SKM-1 treated with dmso at 0.1 percent for 144 hours (cell line): ENCODE data around the gene ZDHHC12.

Experiments
- DNase-seq: peaks from one replicate; lab custom pipeline; 2025; ENCODE audit not compliant: unreplicated experiment; lab: John Stamatoyannopoulos, UW

The ZDHHC12 gene, protein sequence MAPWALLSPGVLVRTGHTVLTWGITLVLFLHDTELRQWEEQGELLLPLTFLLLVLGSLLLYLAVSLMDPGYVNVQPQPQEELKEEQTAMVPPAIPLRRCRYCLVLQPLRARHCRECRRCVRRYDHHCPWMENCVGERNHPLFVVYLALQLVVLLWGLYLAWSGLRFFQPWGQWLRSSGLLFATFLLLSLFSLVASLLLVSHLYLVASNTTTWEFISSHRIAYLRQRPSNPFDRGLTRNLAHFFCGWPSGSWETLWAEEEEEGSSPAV

DNA sequence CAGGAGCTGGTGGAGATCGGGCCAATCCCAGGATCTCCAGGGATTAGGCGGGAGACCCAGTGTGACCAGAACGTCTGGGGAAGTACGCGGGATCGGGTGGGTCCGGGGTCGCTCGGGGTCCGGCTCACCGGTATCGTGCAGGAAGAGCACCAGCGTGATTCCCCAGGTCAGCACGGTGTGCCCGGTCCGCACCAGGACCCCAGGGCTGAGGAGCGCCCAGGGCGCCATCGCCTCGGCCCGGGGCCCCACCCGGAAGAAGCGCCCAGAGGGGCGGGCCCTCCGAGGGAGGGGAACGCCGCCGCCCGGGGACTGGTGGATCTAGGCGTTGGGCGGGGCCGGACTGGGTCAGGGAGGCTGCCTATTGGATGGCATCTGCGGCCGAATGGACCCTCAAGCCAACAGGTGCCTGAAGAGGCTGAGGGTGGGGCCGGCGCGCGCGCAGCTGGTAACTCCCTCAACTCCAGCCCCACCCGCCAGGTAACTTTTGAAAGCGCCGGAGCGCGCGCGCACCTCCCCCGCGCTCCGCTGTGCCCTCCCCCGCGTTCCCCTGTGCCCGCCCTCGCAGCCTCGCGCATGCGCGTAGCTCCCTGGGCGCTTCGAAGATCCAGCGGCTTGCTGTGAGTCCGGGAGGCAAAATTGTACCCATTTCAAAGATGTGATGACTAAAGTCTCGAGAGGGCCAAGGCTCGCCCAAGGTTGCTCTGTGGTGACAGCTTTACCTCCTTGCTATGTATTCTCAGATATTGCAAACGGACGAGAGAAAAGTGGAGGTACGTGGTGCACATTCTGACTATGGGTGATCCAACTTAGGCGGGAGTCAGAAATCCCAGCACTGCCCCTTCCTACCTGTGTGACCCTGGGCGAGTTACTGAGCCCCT, at the start of gene ZDHHC12:
Gene ZDHHC12 (minus strand): TSS at position 262 of the 878 bp plus-strand sequence. CDS start 34 bp downstream, at position 228.
- DNase-seq, result peak; percentile 98

DNA sequence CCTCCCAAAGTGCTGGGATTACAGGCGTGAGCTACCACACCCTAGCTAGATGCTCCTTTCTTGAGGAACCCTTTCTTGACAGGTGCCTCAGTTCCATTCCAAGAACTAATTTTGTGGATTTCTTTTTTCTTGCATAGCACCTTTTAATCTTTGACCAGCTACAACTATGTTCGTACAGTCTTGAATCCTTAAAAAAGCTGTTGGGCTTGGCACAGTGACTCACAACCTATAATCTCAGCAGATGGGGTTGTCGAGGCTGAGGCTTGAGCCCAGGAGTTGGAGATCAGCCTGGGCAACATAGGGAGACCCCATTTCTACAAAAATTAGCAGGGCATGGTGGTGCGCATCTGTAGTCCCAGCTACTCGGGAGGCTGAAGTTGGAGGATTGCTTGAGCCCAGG, 49.1 kb upstream of the ZDHHC12 start:
- no peak for DNase-seq

DNA sequence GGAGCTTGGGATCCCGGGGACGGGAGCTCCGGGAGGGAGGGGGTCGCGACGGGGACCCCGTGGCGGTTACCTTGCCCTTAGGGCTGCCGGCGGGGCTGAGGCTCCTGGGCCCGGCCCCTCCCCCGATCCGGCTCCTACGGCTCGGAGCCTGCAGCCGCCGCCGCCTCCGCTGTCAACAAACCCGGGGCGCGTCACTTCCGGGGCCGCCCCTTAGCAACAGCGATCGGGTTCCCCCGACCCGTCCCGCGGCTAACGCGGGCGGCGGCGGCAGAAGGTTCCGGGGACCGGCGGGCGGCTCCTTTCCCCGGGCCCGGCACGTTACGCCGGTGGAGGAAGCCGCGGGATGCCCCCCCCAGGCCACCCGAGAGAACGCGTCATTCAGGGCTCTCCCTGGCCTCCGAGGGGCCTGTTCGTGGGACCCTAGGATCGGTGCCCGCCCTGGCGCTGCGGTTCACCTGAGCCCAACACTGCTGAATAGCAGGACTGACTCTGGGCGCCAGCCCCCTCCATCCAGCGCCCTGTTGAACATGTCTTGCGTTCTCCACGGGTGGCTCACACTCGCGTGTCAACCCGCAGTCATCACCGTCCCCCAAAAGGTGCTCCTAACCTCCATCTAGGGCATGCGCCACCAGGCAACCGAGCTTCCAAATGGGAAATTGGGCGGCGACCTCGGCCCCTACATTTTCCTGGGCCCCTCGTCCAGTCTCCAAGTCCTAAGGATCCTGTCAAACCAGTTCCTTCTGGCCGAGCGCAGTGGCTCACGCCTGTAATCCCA, 48.0 kb upstream of the ZDHHC12 start, which contains the start of gene ZER1:
Gene ZER1 (minus strand): TSS at position 183 of the 775 bp plus-strand sequence. CDS start 16,362 bp downstream, outside the sequence.
- peak; percentile 77 for DNase-seq

DNA sequence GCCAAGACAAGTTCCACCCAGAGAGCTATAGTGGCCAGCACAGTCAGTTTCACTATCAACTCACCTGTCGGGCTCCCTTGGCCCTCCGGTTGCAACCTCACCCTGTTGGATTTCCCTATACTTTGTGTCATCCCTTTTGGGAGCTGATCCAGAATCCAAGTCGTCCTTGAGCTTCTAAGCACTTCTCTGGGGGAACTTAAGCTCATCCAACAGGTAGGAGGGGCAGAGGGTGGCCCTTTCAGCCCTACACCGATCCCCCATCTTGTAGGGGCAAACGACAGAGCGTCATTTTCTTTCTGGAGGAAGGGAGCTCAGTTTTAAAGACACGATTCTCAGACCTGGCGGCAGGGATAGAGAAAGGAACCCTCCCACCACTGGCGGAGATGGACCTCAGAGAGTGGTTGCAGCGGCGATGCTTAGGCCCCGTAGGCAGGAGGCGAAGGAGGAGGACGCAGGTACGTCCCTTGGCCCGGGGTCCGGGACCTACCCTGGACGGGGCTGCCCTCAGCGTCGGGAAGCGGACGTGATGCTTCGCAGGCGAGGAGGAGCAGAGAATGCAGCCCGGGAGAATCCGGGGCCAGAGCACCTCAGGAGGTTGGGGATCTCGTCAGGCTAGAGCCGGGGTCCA, 47.3 kb upstream of the ZDHHC12 start:
- DNase-seq, result no peak

DNA sequence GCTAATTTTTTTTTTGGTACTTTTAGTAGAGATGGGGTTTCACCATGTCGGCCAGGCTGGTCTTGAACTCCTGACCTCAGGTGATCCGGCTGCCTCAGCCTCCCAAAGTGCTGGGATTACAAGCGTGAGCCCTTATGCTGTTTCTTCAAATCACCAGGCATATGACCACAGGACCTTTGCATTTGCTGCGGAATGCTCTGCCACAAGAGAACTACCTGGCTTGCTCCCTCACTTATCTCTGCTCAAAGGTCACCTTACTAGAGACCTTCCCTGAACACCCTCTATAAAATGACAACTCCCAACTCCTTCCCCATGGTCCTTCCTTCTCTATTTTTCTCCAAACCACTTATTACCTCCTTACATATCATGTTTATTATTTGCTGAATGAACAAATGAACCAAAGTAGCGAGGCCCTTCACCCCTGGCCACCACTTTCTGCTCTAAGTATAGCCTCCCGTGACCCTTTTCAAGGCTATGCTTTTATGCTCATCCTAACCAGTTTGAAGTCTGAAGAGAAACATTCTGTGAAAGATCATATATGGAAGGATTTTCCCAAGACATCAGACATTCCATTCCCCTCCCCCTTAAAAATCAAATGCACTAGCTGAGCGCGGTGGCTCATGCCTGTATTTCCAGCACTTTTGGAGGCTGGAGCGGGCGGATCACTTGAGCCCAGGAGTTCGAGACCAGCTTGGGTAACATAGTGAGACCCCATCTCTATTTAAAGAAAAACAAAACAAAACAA, 46.5 kb upstream of the ZDHHC12 start:
- DNase-seq, result no peak

DNA sequence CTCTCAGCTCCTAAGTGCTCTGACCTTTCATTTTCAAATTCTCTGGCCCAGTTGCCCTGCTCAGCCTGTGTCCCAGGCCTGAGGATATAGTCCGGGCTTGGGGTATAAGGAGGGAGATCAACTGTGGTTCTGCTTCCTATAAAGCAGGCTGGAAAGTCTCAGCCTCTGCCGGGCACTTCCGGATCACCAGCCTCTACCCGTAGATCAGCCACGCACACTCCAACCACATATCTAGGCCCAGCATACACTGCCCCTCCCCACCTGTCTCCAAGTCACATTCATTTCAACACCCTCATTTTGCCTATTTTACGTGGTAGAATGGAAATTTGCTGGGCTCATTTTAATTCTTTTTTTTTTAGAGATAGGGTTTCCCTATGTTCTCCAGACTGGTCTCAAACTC, 44.7 kb upstream of the ZDHHC12 start:
- DNase-seq, result no peak

DNA sequence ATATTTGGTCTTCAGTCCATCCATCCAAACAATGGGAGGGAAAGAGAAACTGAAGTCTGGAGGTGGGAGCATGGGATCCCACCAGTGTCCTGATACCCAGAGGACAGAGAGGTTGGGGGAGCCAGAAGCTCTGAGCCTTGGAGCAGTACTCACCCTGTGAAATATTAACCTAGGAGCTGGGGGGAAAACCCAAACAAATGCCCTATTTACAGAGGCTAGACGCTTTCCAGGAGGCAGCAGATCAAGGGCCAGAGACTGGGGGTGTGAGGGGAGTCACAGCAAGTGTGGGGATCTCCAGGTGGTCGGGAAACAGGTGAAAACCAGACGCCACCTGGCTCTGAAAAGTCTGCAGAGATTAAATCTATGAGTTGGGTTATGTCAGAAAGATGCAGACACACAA, 41.6 kb upstream of the ZDHHC12 start:
- no peak for DNase-seq

DNA sequence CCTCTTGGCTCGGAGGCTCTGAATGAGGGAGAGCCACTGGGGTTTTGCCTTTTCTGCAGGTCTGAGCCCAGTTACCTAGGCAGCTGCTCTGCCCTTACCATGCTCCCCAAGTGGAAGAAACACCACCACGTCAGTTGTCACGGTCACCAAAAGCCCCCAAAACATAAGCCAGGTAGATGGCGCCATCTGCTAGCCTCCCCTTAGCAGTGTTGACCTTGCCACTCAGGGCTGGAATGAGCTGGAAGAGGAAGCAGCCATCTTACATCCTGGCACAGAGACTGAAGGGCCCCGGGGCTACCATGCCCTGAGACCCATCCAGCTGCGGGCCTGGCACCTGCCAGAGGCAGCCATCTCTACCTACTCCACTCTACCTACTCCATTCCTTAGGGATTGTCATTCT, 40.4 kb upstream of the ZDHHC12 start:
- no peak for DNase-seq

DNA sequence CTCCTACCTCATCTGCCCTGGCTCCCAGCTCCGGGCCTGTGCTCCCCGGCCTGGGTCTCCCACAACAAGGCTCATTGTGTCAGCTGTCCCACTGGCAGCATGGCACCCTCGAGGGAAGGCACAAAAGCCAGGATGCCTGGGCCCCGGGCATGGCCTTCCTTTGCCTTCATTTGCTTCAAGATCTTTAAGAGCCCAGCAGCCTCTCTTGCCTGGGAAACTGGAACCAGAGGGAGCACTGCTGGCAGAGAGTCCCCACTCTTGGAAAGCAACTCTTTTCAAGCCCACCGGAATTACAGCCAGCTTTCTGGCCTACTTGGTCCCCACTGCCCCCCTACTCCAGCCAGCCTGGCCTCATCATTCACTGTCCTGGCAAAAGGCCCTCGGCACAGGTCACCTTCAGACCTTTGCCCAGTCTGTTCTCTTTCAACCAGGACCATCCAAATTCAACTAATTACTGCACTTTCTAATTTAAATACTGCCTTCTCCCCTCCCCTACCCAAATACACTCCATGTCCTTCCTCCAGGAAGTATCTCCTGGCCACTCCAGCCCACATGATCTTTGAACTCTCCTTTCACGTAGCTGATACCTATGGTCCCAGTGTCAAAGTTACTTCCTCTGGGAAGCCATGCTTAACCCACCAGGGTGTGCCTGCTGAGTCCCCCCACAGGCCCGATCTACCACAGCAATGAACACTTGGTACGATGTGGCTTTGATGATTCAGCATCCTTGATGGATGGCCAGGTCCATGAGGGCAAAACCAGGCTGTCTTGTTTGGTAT, 38.9 kb upstream of the ZDHHC12 start:
- DNase-seq, result no peak

DNA sequence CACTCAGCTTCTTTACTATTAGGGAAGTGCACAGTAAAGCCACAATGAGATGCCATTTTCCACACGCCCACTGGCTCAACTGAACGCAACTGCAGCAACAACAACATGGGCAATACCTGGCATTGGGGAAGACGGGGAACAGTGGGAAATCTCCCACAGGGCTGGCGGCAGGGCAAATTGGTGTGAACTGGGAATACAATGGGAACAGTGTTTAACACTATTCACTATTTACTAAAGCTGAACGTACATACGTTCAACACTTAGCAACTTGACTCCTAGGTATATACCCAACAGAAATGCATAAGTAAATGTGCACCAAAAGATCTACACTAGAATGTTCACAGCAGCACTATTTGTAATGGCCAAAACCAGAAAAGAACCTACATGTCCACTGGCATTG, 33.7 kb upstream of the ZDHHC12 start:
- no peak for DNase-seq

DNA sequence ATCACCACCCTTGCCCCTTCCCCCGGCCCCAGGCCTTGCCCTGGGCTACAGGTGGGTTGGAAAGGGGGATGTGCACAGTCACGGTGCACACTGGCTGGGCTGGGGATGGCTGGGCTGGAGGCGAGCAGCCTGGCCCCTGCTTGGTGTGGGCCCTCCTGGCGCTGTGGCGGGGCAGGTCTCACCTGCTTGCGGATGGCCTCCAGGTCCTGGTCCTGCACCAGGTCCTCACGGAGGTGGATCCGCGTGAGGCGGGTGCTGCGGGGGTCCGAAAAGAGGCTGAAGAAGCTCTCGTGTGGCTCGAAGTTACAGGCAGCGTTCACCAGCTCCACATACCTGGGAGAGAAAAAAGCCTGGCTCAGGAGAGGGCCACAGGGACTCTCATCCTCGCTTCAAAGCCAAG, 29.7 kb upstream of the ZDHHC12 start:
- no peak for DNase-seq

DNA sequence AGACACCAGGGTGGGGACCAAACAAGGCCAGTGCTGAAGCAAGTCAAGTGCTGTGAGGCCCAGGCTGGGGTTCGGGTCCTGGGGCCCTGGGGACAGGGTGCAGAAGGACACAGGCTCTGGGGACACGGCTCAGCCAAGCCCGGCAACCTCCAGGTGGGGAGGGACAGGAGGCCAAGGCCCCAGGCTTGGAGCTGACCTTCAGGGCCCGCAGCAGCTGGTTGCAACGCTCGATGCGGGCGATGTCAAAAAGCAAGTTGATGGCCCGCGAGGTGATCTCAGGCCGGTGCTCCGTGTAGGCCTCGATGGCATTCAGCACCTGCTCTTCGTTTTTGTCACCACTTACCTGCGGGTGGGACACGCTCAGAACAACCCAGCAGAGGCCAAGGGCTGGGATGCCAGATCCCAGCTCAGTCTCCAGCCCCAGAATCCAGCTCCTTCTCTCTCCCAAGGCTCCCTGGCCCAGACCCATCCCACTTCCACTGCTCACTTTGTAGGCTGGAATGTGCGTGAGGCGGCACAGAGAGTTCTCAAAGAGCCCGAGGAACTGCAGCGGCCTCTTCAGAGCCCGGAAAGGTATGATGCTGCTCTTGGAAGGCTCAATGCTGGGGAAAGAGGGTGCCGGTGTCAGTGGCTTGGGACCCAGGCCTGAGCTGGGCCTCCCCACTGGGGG, 27.1 kb upstream of the ZDHHC12 start:
- DNase-seq, result no peak

DNA sequence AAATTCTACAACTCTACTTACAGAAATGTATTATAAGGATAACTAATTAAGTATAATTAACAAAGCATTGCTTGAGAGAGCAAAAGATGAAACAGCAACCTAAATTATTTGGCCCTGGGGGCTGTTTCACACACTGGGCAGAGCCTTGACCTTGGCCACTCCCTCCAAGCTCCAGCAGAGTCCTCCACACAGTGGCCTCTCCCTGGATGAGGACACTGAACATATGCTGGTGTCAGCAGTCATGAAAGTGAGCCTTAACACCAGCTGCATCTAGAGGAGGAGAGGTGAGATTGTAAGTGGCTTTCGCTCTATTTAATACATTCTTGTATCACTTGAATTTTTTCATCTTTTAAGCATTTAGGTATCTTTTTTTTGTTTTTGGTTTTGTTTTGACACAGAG, 23.3 kb upstream of the ZDHHC12 start:
- DNase-seq, result no peak

DNA sequence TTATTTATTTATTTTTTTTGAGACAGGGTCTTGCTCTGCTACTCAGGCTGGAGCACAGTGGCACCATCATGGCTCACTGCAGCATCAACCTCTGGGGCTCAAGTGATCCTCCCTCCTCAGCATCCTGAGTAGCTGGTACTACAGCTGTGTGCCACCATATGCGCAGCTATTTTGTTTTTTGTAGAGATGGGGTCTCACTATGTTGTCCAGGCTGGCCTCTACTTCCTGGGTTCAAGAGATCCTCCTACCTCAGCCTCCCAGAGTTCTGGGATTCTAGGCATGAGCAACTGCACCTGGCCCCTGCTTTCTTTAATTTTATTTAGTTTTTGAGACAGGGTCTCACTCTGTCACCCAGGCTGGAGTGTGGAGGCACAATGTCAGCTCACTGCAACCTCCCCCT, 19.5 kb upstream of the ZDHHC12 start:
- DNase-seq, result no peak

DNA sequence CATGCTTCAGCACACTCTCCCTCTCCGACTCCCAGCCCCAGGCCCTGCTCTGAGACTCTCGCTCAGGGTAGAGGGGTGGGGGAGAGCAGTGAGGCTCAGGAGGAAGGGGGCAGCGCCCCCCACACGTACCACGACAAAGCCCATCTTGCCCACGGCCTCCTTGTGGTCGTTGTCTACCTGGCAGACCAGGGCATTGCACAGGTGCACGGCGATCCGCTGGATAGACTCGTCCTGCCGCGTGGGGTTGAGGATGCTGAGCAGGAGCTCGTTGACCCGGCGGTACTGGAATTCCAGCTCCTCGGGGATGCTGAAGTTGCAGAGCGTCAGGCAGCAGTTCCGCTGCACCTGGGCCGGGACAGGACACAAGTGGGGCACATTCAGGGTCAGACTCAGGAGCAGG, 18.5 kb upstream of the ZDHHC12 start:
- DNase-seq, result no peak

DNA sequence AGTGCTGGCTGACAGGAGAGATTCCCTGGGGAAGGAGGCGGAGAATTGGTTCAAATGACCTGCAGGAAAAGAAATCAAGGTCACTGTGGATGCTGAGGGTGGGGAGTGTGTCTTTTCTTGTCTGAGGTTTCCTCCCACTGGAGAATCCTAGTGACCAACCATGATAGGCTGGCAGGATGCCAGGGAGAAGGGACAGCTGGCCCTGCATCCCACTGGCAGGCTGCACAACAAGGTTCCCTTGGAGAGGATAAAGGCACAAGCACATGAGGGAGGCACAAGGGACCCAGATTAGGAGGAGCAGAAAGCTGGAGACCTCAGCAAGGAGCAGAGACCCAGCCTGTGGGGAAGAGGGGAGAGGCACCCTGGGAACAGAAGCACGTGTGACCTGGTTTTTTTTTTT, 11.4 kb upstream of the ZDHHC12 start:
- DNase-seq, result no peak

DNA sequence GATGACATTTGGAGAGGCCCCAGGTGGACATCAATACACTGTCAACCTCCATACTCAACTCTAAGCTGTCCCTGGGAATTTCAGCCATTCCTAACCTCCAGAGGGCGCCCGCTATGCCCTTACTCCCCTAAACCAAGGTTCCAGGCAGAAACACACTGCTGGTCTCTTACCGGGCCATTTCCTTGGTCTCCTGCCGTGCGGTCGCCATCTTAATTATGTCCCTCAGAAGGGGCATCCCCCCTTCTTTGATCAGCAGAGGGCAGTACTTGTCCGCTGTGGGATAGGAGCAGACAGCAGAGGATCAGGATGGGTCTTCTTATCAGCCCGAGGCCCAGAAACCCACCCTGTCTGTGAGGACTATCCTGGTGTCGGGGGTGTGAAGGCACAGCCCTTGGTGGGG, 9.3 kb upstream of the ZDHHC12 start:
- peak; percentile 60 for DNase-seq

DNA sequence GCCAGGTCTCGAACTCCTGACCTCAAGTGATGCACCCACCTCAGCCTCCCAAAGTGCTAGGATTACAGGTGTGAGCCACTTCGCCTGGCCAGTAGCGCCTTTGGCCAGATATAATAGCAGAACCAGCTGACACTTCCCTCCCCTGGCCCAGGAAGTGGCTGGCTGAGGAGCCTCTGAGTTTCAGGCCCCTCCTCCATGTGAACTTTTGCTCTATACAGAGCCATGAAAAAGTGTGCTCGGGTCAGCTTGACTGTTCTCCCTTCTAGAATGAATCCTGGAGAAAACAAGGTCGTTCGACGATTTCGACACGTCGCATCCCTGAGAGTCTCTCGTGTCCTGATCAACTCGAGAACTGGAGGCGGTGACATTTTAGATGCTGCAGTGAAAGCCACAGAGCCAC, 8.6 kb upstream of the ZDHHC12 start:
- DNase-seq, result peak; percentile 9

DNA sequence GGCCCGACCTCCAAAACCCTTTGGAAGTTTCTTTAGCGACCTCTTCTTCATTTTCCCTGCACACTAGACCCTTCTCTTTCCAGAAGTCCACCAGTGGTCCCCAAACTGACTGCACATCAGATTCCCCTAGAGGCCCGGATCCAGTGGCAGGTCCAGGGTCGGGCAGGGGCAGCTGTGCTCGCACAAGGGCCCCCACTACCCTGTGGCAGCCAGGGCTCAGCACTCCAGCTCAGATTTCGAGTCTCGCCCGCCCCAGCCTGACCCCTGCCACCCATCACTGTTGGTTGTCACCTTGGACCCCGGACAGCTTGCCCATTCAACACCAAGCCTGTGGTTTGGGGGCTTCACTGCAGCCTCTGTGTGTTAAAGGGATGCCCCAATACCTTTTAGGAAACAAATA, 7.8 kb upstream of the ZDHHC12 start:
- DNase-seq, result no peak
